GM10248 (cell line): Measurements from ENCODE around the gene GSG1L.

Source experiments
- CTCF ChIA-PET: fragments of 300-600 bp; sonication (Branson Sonifier 250); formaldehyde crosslinking; extraction: SDS; loops from one replicate; lab custom pipeline; 2021; ENCODE audit warnings: antibody characterized with exemption; lab: Yijun Ruan, JAX
- POLR2A ChIA-PET: fragments of 350-650 bp; sonication (Branson Sonifier 250); formaldehyde crosslinking; extraction: SDS; loops from one replicate; lab custom pipeline; 2020; ENCODE audit warnings: antibody characterized with exemption; lab: Yijun Ruan, JAX
- DNase-seq: peaks from one replicate; pipeline ENCODE4 v3.0.0; 2012; ENCODE audit errors: extremely low spot score
- TF ChIP-seq, protein P1 (sequence below): IDR thresholded peaks from 2 replicates; pipeline ENCODE4 v1.5.1; 2012; ENCODE audit warnings: mild to moderate bottlenecking, low read depth; ENCODE audit errors: extremely low read depth, missing control alignments, control extremely low read depth

Gene GSG1L

DNA sequence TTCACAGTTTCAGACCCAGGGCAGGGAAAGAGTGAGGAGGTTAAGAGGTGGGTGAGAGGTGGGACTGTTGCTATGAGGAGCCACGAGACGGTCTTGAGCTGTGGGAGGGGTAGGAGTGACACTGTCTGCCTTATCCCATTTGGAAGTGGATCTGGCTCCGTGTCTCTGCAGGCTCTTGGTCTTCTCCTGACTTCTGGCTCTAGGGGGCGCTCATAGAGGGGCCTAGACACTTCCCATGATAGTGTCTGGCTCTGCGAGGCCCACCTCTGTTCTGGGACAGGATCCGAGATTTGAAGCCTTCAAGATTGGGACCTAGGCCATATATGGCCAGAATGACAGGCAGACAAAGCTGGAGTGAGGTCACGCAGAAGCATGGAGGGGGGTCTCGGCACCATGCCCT lies 204.5 kb downstream of the GSG1L start:
- TF ChIP-seq, protein P1, sequence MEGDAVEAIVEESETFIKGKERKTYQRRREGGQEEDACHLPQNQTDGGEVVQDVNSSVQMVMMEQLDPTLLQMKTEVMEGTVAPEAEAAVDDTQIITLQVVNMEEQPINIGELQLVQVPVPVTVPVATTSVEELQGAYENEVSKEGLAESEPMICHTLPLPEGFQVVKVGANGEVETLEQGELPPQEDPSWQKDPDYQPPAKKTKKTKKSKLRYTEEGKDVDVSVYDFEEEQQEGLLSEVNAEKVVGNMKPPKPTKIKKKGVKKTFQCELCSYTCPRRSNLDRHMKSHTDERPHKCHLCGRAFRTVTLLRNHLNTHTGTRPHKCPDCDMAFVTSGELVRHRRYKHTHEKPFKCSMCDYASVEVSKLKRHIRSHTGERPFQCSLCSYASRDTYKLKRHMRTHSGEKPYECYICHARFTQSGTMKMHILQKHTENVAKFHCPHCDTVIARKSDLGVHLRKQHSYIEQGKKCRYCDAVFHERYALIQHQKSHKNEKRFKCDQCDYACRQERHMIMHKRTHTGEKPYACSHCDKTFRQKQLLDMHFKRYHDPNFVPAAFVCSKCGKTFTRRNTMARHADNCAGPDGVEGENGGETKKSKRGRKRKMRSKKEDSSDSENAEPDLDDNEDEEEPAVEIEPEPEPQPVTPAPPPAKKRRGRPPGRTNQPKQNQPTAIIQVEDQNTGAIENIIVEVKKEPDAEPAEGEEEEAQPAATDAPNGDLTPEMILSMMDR: no peak

DNA sequence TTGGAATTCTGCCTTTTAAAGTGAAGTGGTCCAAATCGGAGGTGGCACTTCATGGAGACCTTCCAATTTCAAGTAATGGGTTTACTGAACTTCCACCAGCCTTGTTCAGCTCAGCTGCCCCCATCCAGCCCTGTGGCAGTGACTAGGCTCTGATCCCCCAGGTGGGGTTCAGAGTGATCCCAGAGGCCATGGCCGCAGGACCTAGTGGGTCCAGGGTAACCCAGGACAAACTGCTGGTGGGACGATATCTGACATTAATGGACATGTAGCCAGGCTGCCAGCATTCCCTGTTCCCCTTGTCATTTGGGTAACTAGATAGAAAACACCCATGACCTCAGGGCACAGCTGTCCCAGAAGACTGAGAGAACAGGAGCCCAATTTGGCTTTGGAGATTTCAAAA lies 209.9 kb downstream of the GSG1L start:
- ChIA-PET CTCF (no interaction called here), POLR2A (no interaction called here)
- DNase-seq: no peak
- TF ChIP-seq, protein P1: no peak

More for the DNA sequence above, 204.5 kb downstream of the GSG1L start:
- ChIA-PET POLR2A (no interaction called here), CTCF (interaction anchor here (1.2 to 1.6 kb wide), 3 partner anchors 9 to 101 kb away, joined by 3 to 4 read pairs (median 4); no protein-coding TSS in a partner anchor)
- no peak for DNase-seq

DNA sequence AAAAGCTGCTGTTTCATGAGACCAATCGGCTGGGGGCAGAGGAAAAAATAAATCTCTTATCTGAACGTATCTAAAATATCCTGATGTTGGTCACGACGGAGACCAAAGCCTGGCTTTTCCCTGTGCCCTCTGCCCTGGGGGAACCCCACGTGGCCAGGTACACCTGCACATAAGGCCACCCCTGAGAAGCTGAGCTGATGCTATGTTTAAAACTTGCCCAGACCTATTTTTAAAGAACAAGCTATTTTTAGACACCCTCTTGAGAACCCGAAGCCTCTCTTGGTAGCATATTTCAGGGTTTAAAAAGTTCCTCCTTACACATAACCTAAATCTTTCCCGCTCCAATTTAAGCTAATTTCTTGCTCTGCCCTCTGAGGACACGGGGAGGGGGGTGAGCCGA lies 210.4 kb downstream of the GSG1L start:
- TF ChIP-seq, protein P1: no peak
- no peak for DNase-seq
- ChIA-PET CTCF (no interaction called here), POLR2A (no interaction called here)

DNA sequence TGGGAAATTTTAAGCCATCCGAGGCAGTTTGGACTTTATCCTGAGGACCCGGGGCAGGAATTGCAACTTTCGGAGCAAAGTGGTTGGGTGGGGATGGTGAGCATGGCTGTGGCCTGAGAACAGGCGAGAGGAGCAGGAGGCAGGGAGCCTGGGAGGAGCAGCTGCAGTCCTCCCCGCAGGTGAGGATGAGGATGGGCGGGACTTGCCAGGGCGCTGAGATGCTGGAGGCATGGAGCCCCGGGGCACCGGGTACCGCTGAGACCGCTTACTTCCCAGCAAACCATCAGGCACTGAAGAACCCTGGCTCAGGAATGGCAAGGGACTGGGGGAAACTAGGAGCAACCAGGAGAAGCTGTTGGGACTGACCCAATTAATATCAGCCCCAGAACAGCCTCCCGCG lies 210.8 kb downstream of the GSG1L start:
- TF ChIP-seq, protein P1: no peak
- CTCF ChIA-PET: no interaction called here
- POLR2A ChIA-PET: no interaction called here
- DNase-seq: no peak

DNA sequence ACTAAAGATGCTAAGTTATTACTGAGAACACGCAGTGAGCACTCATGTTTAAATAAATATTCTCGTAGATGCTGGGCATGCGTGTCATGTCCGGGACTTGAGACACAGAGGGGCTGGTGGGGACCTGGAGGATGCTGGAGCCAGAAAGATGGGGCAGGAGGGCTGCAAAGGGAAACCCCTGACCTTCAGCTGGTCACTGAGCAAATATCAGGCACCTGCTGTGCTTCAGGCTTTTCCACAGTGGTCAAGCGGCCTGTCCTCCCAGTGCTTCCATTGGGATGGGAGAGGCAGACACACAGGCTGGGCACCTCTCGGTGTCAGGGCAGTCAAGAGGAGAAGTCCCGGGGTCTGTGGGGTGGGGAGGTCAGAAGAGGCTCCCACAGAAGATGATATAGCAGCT lies 211.4 kb downstream of the GSG1L start:
- TF ChIP-seq, protein P1: no peak
- POLR2A ChIA-PET: no interaction called here
- CTCF ChIA-PET: no interaction called here
- no peak for DNase-seq

DNA sequence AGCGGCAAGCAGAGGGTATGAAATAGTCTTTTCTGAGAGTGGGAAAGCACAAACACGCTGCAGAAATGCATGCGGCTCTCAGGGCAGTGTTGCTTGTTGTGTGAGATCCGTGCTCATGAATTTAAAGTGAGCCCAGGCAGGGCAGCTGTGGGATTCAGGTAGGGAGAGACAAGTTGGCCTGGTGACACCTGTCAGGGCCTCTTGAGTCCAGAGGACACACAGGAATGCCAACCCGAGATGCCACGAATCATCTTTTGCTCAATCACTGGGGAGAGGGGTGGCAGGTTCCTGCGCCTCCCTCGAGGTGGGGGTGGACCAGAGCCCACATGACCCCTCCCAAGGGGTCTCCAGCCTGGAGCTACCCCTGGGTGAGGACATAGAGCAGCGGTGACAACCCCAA lies 211.9 kb downstream of the GSG1L start:
- ChIA-PET CTCF (no interaction called here), POLR2A (no interaction called here)
- no peak for DNase-seq
- TF ChIP-seq, protein P1: no peak

DNA sequence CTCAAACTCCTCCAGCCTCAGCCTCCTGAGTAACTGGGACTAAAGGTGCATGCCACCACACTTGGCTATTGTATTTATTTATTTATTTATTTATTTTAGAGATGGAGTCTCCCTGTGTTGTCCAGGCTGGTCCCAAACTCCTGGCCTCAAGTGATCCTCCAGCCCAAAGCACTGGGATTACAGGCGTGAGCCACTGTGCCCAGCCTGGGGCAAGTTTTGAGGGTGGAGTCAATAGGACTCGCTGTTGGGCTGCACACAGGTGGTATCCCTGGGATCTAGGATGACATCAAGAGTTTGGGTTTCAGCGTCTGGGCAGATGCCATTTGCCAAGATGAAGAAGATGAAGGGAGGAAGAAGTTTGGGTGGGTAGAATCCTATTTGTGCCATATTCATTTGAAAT lies 213.9 kb downstream of the GSG1L start:
- ChIA-PET CTCF (no interaction called here), POLR2A (no interaction called here)
- no peak for DNase-seq
- TF ChIP-seq, protein P1: no peak
